Activated CD8-positive, alpha-beta memory T cell treated with anti-CD3 and anti-CD28 coated beads for 36 hours (primary cell): ENCODE data around the gene MLH1. TPM values are rescaled to one million over a fixed set of nuclear protein-coding genes. Genes with fewer than 3 reads are reported as not detected.

ENCODE experiments used
- CTCF ChIA-PET: fragments of 350-600 bp; sonication (Branson Sonifier 250); formaldehyde crosslinking; loops from one replicate; lab custom pipeline; 2021; ENCODE audit warnings: antibody characterized with exemption; lab: Charles Lee
- POLR2A ChIA-PET: fragments of 350-600 bp; sonication (Branson Sonifier 250); formaldehyde crosslinking; loops from one replicate; lab custom pipeline; 2021; ENCODE audit warnings: antibody characterized with exemption; lab: Charles Lee
- total RNA-seq, 2 experiments: library from RNA; stranded (reverse); gene quantifications; one replicate each; pipeline ENCODE4 v1.2.3, GENCODE V29; 2021

Gene MLH1
- total RNA-seq, 2 experiments from 2014 or later: 70.1 to 77.8 TPM

GRCh38 chr3:36969085-36969484 lies 24.2 kb upstream of the MLH1 start:
- ChIA-PET POLR2A (interaction anchor here (1.4 kb wide), 1 partner anchor 23 kb away, joined by 11 read pairs; the partner anchor contains the start of genes EPM2AIP1 and MLH1), CTCF (interaction anchor here (1.5 kb wide), 1 partner anchor 10 kb away, joined by 6 read pairs; no protein-coding TSS in a partner anchor)

GRCh38 chr3:36969540-36970432 lies 23.5 kb upstream of the MLH1 start:
- CTCF ChIA-PET: interaction anchor here (1.5 kb wide), 1 partner anchor 11 kb away, joined by 6 read pairs; no protein-coding TSS in a partner anchor
- POLR2A ChIA-PET: interaction anchor here (1.4 kb wide), 1 partner anchor 23 kb away, joined by 11 read pairs; the partner anchor contains the start of genes EPM2AIP1 and MLH1

GRCh38 chr3:36972163-36972562 lies 21.2 kb upstream of the MLH1 start:
- ChIA-PET POLR2A (no interaction called here), CTCF (interaction anchor here (0.6 kb wide), 1 partner anchor 16 kb away, joined by 4 read pairs; no protein-coding TSS in a partner anchor)

- POLR2A ChIA-PET: no interaction called here
These were observed 20.2 kb upstream of the MLH1 start for GRCh38 chr3:36973139-36973538.

GRCh38 chr3:36981006-36981405 lies 12.3 kb upstream of the MLH1 start:
- POLR2A ChIA-PET: no interaction called here
- CTCF ChIA-PET: no interaction called here

More at GRCh38 chr3:36973139-36973538, 20.2 kb upstream of the MLH1 start:
- CTCF ChIA-PET: no interaction called here

GRCh38 chr3:36988356-36988755 lies 5.0 kb upstream of the MLH1 start:
- CTCF ChIA-PET: interaction anchor here (0.6 kb wide), 1 partner anchor 16 kb away, joined by 4 read pairs; no protein-coding TSS in a partner anchor
- POLR2A ChIA-PET: no interaction called here

- POLR2A ChIA-PET: interaction anchor here (0.6 to 0.7 kb wide), 2 partner anchors 9 to 67 kb away, joined by 4 to 6 read pairs; no protein-coding TSS in a partner anchor
- CTCF ChIA-PET: interaction anchor here (0.6 kb wide), 1 partner anchor 17 kb away, joined by 4 read pairs; no protein-coding TSS in a partner anchor
These were observed 4.3 kb upstream of the MLH1 start for GRCh38 chr3:36989005-36989404.

GRCh38 chr3:36989568-36989967 lies 3.8 kb upstream of the MLH1 start:
- POLR2A ChIA-PET: no interaction called here
- CTCF ChIA-PET: no interaction called here

- POLR2A ChIA-PET: no interaction called here
- CTCF ChIA-PET: no interaction called here
These were observed 2.2 kb upstream of the MLH1 start for GRCh38 chr3:36991147-36991546.

GRCh38 chr3:36991923-36992805 lies 1.2 kb upstream of the MLH1 start:
- ChIA-PET CTCF (interaction anchor here (1.1 kb wide), 1 partner anchor 34 kb away, joined by 3 read pairs; no protein-coding TSS in a partner anchor), POLR2A (interaction anchor here (0.6 to 3.0 kb wide), 7 partner anchors 22 to 169 kb away, joined by 3 to 13 read pairs (median 4); partner anchors contain the start of gene TRANK1)

GRCh38 chr3:36992806-36993325 lies 452 bp upstream of the MLH1 start, which contains the start of gene EPM2AIP1:
TSS of gene EPM2AIP1 (minus strand) at chr3:36993131. CDS start at chr3:36993077, 54 bp downstream.
- ChIA-PET CTCF (interaction anchor here (1.1 to 1.2 kb wide), 2 partner anchors 35 to 116 kb away, joined by 3 read pairs; no protein-coding TSS in a partner anchor), POLR2A (interaction anchor here (0.6 to 3.0 kb wide), 6 partner anchors 20 to 86 kb away, joined by 3 to 13 read pairs (median 5); partner anchors contain the start of gene TRANK1)

- POLR2A ChIA-PET: no interaction called here
- CTCF ChIA-PET: no interaction called here
These were observed 21.3 kb downstream of the MLH1 start for GRCh38 chr3:37014620-37015019.

GRCh38 chr3:37015642-37016041 lies 22.3 kb downstream of the MLH1 start:
- POLR2A ChIA-PET: no interaction called here
- CTCF ChIA-PET: no interaction called here

- CTCF ChIA-PET: no interaction called here
- POLR2A ChIA-PET: no interaction called here
These were observed 23.6 kb downstream of the MLH1 start for GRCh38 chr3:37016903-37017302.

GRCh38 chr3:37017683-37018082 lies 24.4 kb downstream of the MLH1 start:
- ChIA-PET POLR2A (no interaction called here), CTCF (no interaction called here)

GRCh38 chr3:37024092-37024491 lies 30.8 kb downstream of the MLH1 start:
- POLR2A ChIA-PET: no interaction called here
- CTCF ChIA-PET: interaction anchor here (0.8 to 1.0 kb wide), 2 partner anchors 189 to 230 kb away, joined by 3 read pairs; no protein-coding TSS in a partner anchor

- POLR2A ChIA-PET: no interaction called here
- CTCF ChIA-PET: interaction anchor here (0.8 to 1.0 kb wide), 2 partner anchors 189 to 230 kb away, joined by 3 read pairs; no protein-coding TSS in a partner anchor
These were observed 31.6 kb downstream of the MLH1 start for GRCh38 chr3:37024820-37025405.
